NOMO-1 treated with DMSO at 0.1 percent for 48 hours (cell line): ENCODE data around the gene SLC24A1.

Experiments used
- DNase-seq: peaks from one replicate; lab custom pipeline; 2025; ENCODE audit not compliant: unreplicated experiment; lab: John Stamatoyannopoulos, UW

Gene SLC24A1

GRCh38 chr15:65651831-65652749, 30.4 kb downstream of the SLC24A1 start:
- DNase-seq: no peak

GRCh38 chr15:65653341-65653740, 31.6 kb downstream of the SLC24A1 start:
- no peak for DNase-seq

- DNase-seq: no peak
These were observed 32.2 kb downstream of the SLC24A1 start for GRCh38 chr15:65653801-65654521.

- DNase-seq: no peak
These were observed 33.3 kb downstream of the SLC24A1 start for GRCh38 chr15:65655026-65655425.

GRCh38 chr15:65655457-65655856, 33.7 kb downstream of the SLC24A1 start:
- DNase-seq: no peak

- no peak for DNase-seq
These were observed 37.8 kb downstream of the SLC24A1 start for GRCh38 chr15:65659502-65660052.

- DNase-seq: no peak
These were observed 39.2 kb downstream of the SLC24A1 start for GRCh38 chr15:65660927-65661326.

- DNase-seq: no peak
These were observed 41.8 kb downstream of the SLC24A1 start for GRCh38 chr15:65663521-65663920.

- DNase-seq: no peak
These were observed 44.5 kb downstream of the SLC24A1 start for GRCh38 chr15:65666257-65666656.

GRCh38 chr15:65675551-65675950, 53.8 kb downstream of the SLC24A1 start:
- no peak for DNase-seq

GRCh38 chr15:65676123-65676522, 54.4 kb downstream of the SLC24A1 start:
- DNase-seq: no peak

- DNase-seq: no peak
These were observed 58.8 kb downstream of the SLC24A1 start for GRCh38 chr15:65680544-65680943.

- no peak for DNase-seq
These were observed 60.7 kb downstream of the SLC24A1 start for GRCh38 chr15:65682404-65682911.

GRCh38 chr15:65688462-65688861, 66.7 kb downstream of the SLC24A1 start:
- DNase-seq: no peak

GRCh38 chr15:65690173-65690572, 68.4 kb downstream of the SLC24A1 start:
- no peak for DNase-seq

GRCh38 chr15:65690778-65691177, 69.0 kb downstream of the SLC24A1 start:
- no peak for DNase-seq

- no peak for DNase-seq
These were observed 73.3 kb downstream of the SLC24A1 start for GRCh38 chr15:65695081-65695480.
